Stimulated activated CD8-positive, alpha-beta memory T cell treated with anti-CD3 and anti-CD28 coated beads, Interleukin-12 subunit alpha, Interleukin-12 subunit beta, amount 100 ng/mL, for 24 hours (primary cell): ENCODE data around the gene POLR1B.
A peak's percentile ranks its signal among the peaks of the same experiment; 100 is the strongest.
"Not testable (repeated sequence)": the region's sequence is repeated elsewhere in the genome, so short reads cannot be mapped to it uniquely, and the experiment has no call there.

Source experiments
- DNase-seq: peaks from one replicate; pipeline ENCODE4 v3.0.0-alpha.2; 2020; ENCODE audit errors: extremely low read depth

POLR1B gene

GRCh38 chr2:112540906-112541305, 1.4 kb upstream of the POLR1B start:
- no peak for DNase-seq

- peak; percentile 39 for DNase-seq
These were observed 746 bp upstream of the POLR1B start for GRCh38 chr2:112541315-112542122.

GRCh38 chr2:112542984-112543661, 858 bp downstream of the POLR1B start:
- DNase-seq, result no peak

GRCh38 chr2:112547333-112547732, 5.1 kb downstream of the POLR1B start:
- DNase-seq, result no peak

GRCh38 chr2:112548980-112549379, 6.7 kb downstream of the POLR1B start:
- no peak for DNase-seq

- DNase-seq, result no peak
These were observed 23.8 kb downstream of the POLR1B start for GRCh38 chr2:112566104-112566503.

GRCh38 chr2:112566508-112566907, 24.2 kb downstream of the POLR1B start:
- not testable (repeated sequence) for DNase-seq

- no peak for DNase-seq
These were observed 29.7 kb downstream of the POLR1B start for GRCh38 chr2:112572005-112572404.

GRCh38 chr2:112577756-112578155, 35.5 kb downstream of the POLR1B start:
- no peak for DNase-seq

- no peak for DNase-seq
These were observed 37.0 kb downstream of the POLR1B start for GRCh38 chr2:112579241-112579640.

GRCh38 chr2:112580084-112580483, 37.8 kb downstream of the POLR1B start:
- DNase-seq, result no peak

- no peak for DNase-seq
These were observed 40.1 kb downstream of the POLR1B start for GRCh38 chr2:112582314-112582746.

- DNase-seq, result no peak
These were observed 41.4 kb downstream of the POLR1B start for GRCh38 chr2:112583497-112584133.

- DNase-seq, result peak; percentile 85
These were observed 42.0 kb downstream of the POLR1B start, which contains the start of gene CHCHD5 for GRCh38 chr2:112584134-112584890. Gene CHCHD5 (plus strand): TSS chr2:112584609. CDS start chr2:112584648, 39 bp downstream.

- no peak for DNase-seq
These were observed 42.6 kb downstream of the POLR1B start for GRCh38 chr2:112584891-112585250.

GRCh38 chr2:112585400-112585799, 43.1 kb downstream of the POLR1B start:
- DNase-seq, result no peak

GRCh38 chr2:112585873-112586464, 43.7 kb downstream of the POLR1B start:
- no peak for DNase-seq

- no peak for DNase-seq
These were observed 46.4 kb downstream of the POLR1B start for GRCh38 chr2:112588611-112589045.

- no peak for DNase-seq
These were observed 49.1 kb downstream of the POLR1B start for GRCh38 chr2:112591413-112591812.

GRCh38 chr2:112593736-112594135, 51.5 kb downstream of the POLR1B start:
- no peak for DNase-seq

GRCh38 chr2:112597537-112598322, 55.5 kb downstream of the POLR1B start:
- no peak for DNase-seq
